SJSA1 (cell line): Measurements from ENCODE around the gene ANAPC10. TPM values are rescaled to one million over a fixed set of nuclear protein-coding genes. Genes with fewer than 3 reads are reported as not detected.

Experiments
- DNase-seq, 2 experiments: peaks; one replicate each; pipeline ENCODE4 v3.0.0-alpha.2; 2015 to 2020; ENCODE audit warnings: low spot score in 2 of 2, low read depth in 1 of 2
- H3K27ac ChIP-seq: fragments of 250-450 bp; sonication (Bioruptor Pico); 2 replicates; pipeline ENCODE4 v1.5.1; 2020; ENCODE audit warnings: mild to moderate bottlenecking, moderate library complexity
- H3K27me3 ChIP-seq: fragments of 250-450 bp; sonication (Bioruptor Pico); replicated peaks from 2 replicates; pipeline ENCODE4 v1.5.1; 2020; ENCODE audit warnings: mild to moderate bottlenecking, moderate library complexity
- H3K36me3 ChIP-seq: fragments of 250-450 bp; sonication (Bioruptor Pico); 2 replicates; pipeline ENCODE4 v1.5.1; 2020; ENCODE audit warnings: mild to moderate bottlenecking
- H3K4me1 ChIP-seq: fragments of 250-450 bp; sonication (Bioruptor Pico); replicated peaks from 2 replicates; pipeline ENCODE4 v1.6.1; 2021; ENCODE audit warnings: mild to moderate bottlenecking
- H3K4me3 ChIP-seq: fragments of 250-450 bp; sonication (Bioruptor Pico); 2 replicates; pipeline ENCODE4 v1.5.1; 2020; ENCODE audit warnings: mild to moderate bottlenecking
- H3K9me3 ChIP-seq: fragments of 250-450 bp; sonication (Bioruptor Pico); replicated peaks from 2 replicates; pipeline ENCODE4 v1.5.1; 2020; ENCODE audit warnings: mild to moderate bottlenecking
- total RNA-seq: library from RNA; depleted of rRNA; stranded (reverse); fragments of >200 nt; shearing (Covaris generic); gene quantifications from 2 replicates; pipeline ENCODE4 v1.2.3, GENCODE V29; 2014

The ANAPC10 gene
- total RNA-seq, 1 experiment from 2014 or later, result 57.1 TPM

- H3K4me1 ChIP-seq, result no peaks in the 10 kb centered on the region
These were observed 41.5 kb downstream of the ANAPC10 start for GRCh38 chr4:145056325-145057130.

GRCh38 chr4:145055533-145056257 is 42.3 kb downstream of the ANAPC10 start:
- no peaks in the 10 kb centered on the region for H3K4me1 ChIP-seq
- H3K36me3 ChIP-seq, result peaks cover 11% of the 10 kb centered on the region; the same call in 1 of the 2 replicates
- H3K9me3 ChIP-seq, result no peaks in the 10 kb centered on the region
- H3K4me3 ChIP-seq, result no peak overlapping the region
- H3K27ac ChIP-seq, result no peak overlapping the region
- DNase-seq, result no peak
- no peaks in the 10 kb centered on the region for H3K27me3 ChIP-seq

More at GRCh38 chr4:145056325-145057130, 41.5 kb downstream of the ANAPC10 start:
- Histone ChIP-seq H3K4me3 (no peak overlapping the region), H3K27ac (no peak overlapping the region), H3K27me3 (no peaks in the 10 kb centered on the region), H3K9me3 (no peaks in the 10 kb centered on the region), H3K36me3 (peaks cover 8% of the 10 kb centered on the region; the same call in 1 of the 2 replicates)
- no peak for DNase-seq

GRCh38 chr4:145049241-145049640 is 48.8 kb downstream of the ANAPC10 start:
- H3K27me3 ChIP-seq, result no peaks in the 10 kb centered on the region
- peaks cover 25% of the 10 kb centered on the region for H3K4me1 ChIP-seq
- H3K9me3 ChIP-seq, result no peaks in the 10 kb centered on the region
- H3K27ac ChIP-seq, result no peak overlapping the region
- DNase-seq, result no peak
- peaks cover 20% of the 10 kb centered on the region for H3K36me3 ChIP-seq
- no peak overlapping the region for H3K4me3 ChIP-seq

GRCh38 chr4:145048817-145049216 is 49.2 kb downstream of the ANAPC10 start:
- H3K27me3 ChIP-seq, result no peaks in the 10 kb centered on the region
- no peak for DNase-seq

GRCh38 chr4:145047151-145047550 is 50.8 kb downstream of the ANAPC10 start:
- Histone ChIP-seq H3K27ac (no peak overlapping the region), H3K4me3 (no peak overlapping the region), H3K27me3 (no peaks in the 10 kb centered on the region), H3K4me1 (peaks cover 42% of the 10 kb centered on the region), H3K9me3 (no peaks in the 10 kb centered on the region), H3K36me3 (peaks cover 16% of the 10 kb centered on the region)
- DNase-seq, result no peak

More at GRCh38 chr4:145048817-145049216, 49.2 kb downstream of the ANAPC10 start:
- H3K27ac ChIP-seq, result no peak overlapping the region
- H3K36me3 ChIP-seq, result peaks cover 20% of the 10 kb centered on the region
- H3K4me1 ChIP-seq, result peaks cover 29% of the 10 kb centered on the region
- no peaks in the 10 kb centered on the region for H3K9me3 ChIP-seq
- H3K4me3 ChIP-seq, result no peak overlapping the region

- H3K9me3 ChIP-seq, result no peaks in the 10 kb centered on the region
- peaks cover 15% of the 10 kb centered on the region for H3K36me3 ChIP-seq
- no peak for DNase-seq
- H3K4me1 ChIP-seq, result peaks cover 51% of the 10 kb centered on the region
- H3K4me3 ChIP-seq, result no peak overlapping the region
- no peaks in the 10 kb centered on the region for H3K27me3 ChIP-seq
- no peak overlapping the region for H3K27ac ChIP-seq
These were observed 52.8 kb downstream of the ANAPC10 start for GRCh38 chr4:145045180-145045579.

- Histone ChIP-seq H3K27ac (peak overlapping the region; percentile 87), H3K27me3 (no peaks in the 10 kb centered on the region), H3K9me3 (no peaks in the 10 kb centered on the region), H3K36me3 (peaks cover 12% of the 10 kb centered on the region), H3K4me3 (no peak overlapping the region), H3K4me1 (peaks cover 51% of the 10 kb centered on the region)
- peak; percentile 69 to 73 for DNase-seq
These were observed 53.7 kb downstream of the ANAPC10 start for GRCh38 chr4:145044341-145044740.

GRCh38 chr4:145043306-145043705 is 54.7 kb downstream of the ANAPC10 start:
- H3K36me3 ChIP-seq, result peaks cover 11% of the 10 kb centered on the region
- H3K27me3 ChIP-seq, result no peaks in the 10 kb centered on the region
- H3K4me1 ChIP-seq, result peaks cover 47% of the 10 kb centered on the region
- DNase-seq, result peak; percentile 77 to 80
- H3K9me3 ChIP-seq, result no peaks in the 10 kb centered on the region
- no peak overlapping the region for H3K4me3 ChIP-seq
- peak overlapping the region; percentile 87 for H3K27ac ChIP-seq

- peak in 1 of 2 experiments; percentile 74 for DNase-seq
- peaks cover 11% of the 10 kb centered on the region for H3K36me3 ChIP-seq
These were observed 55.3 kb downstream of the ANAPC10 start for GRCh38 chr4:145042601-145043285.

GRCh38 chr4:145041378-145041777 is 56.6 kb downstream of the ANAPC10 start:
- Histone ChIP-seq H3K36me3 (peaks cover 11% of the 10 kb centered on the region), H3K27me3 (no peaks in the 10 kb centered on the region), H3K4me1 (peaks cover 39% of the 10 kb centered on the region), H3K4me3 (no peak overlapping the region), H3K9me3 (no peaks in the 10 kb centered on the region), H3K27ac (no peak overlapping the region)
- DNase-seq, result no peak

More at GRCh38 chr4:145042601-145043285, 55.3 kb downstream of the ANAPC10 start:
- Histone ChIP-seq H3K4me3 (no peak overlapping the region), H3K4me1 (peaks cover 47% of the 10 kb centered on the region), H3K27ac (peak overlapping the region; percentile 52), H3K9me3 (no peaks in the 10 kb centered on the region), H3K27me3 (no peaks in the 10 kb centered on the region)

- no peaks in the 10 kb centered on the region for H3K9me3 ChIP-seq
- H3K27ac ChIP-seq, result no peak overlapping the region
- no peak overlapping the region for H3K4me3 ChIP-seq
- H3K4me1 ChIP-seq, result peaks cover 11% of the 10 kb centered on the region
- H3K27me3 ChIP-seq, result no peaks in the 10 kb centered on the region
- peaks cover 31% of the 10 kb centered on the region for H3K36me3 ChIP-seq
- DNase-seq, result no peak
These were observed 62.4 kb downstream of the ANAPC10 start for GRCh38 chr4:145035494-145036136.

GRCh38 chr4:145034727-145035211 is 63.2 kb downstream of the ANAPC10 start:
- Histone ChIP-seq H3K27ac (no peak overlapping the region), H3K36me3 (peaks cover 28% of the 10 kb centered on the region), H3K9me3 (no peaks in the 10 kb centered on the region), H3K27me3 (no peaks in the 10 kb centered on the region), H3K4me1 (peaks cover 11% of the 10 kb centered on the region), H3K4me3 (no peak overlapping the region)
- peak in 1 of 2 experiments; percentile 14 for DNase-seq

- Histone ChIP-seq H3K27ac (no peak overlapping the region), H3K4me3 (no peak overlapping the region), H3K27me3 (no peaks in the 10 kb centered on the region), H3K9me3 (peaks cover 8% of the 10 kb centered on the region; the same call in 1 of the 2 replicates), H3K36me3 (peaks cover 20% of the 10 kb centered on the region), H3K4me1 (peaks cover 14% of the 10 kb centered on the region)
- DNase-seq, result no peak
These were observed 78.7 kb downstream of the ANAPC10 start for GRCh38 chr4:145019346-145019745.
